GM19035 (cell line): ENCODE data around the gene MSRB3.

Experiments
- ATAC-seq: cut with Tn5 transposase; IDR thresholded peaks from one replicate; pipeline ENCODE4 v1.9.1; 2021; ENCODE audit not compliant: unreplicated experiment

Gene MSRB3

GRCh38 chr12:65324056-65324455 is 45.6 kb downstream of the MSRB3 start:
- ATAC-seq = no peak

GRCh38 chr12:65324551-65324950 is 46.1 kb downstream of the MSRB3 start:
- ATAC-seq = no peak

GRCh38 chr12:65325183-65325582 is 46.7 kb downstream of the MSRB3 start:
- ATAC-seq = no peak

GRCh38 chr12:65326616-65327015 is 48.1 kb downstream of the MSRB3 start:
- ATAC-seq = no peak

GRCh38 chr12:65327207-65328076 is 49.0 kb downstream of the MSRB3 start:
- ATAC-seq = no peak

GRCh38 chr12:65329721-65330120 is 51.2 kb downstream of the MSRB3 start:
- ATAC-seq = no peak

- no peak for ATAC-seq
Observed at GRCh38 chr12:65330331-65330730, 51.8 kb downstream of the MSRB3 start.

- no peak for ATAC-seq
Observed at GRCh38 chr12:65331456-65331855, 53.0 kb downstream of the MSRB3 start.

GRCh38 chr12:65333649-65334048 is 55.2 kb downstream of the MSRB3 start:
- no peak for ATAC-seq

GRCh38 chr12:65334521-65334920 is 56.0 kb downstream of the MSRB3 start:
- ATAC-seq = no peak

GRCh38 chr12:65335021-65335714 is 56.7 kb downstream of the MSRB3 start:
- no peak for ATAC-seq

GRCh38 chr12:65335981-65336380 is 57.5 kb downstream of the MSRB3 start:
- ATAC-seq = no peak

GRCh38 chr12:65339161-65339560 is 60.7 kb downstream of the MSRB3 start:
- no peak for ATAC-seq

GRCh38 chr12:65343230-65343629 is 64.7 kb downstream of the MSRB3 start:
- ATAC-seq = no peak

- no peak for ATAC-seq
Observed at GRCh38 chr12:65343801-65344200, 65.3 kb downstream of the MSRB3 start.

- ATAC-seq = no peak
Observed at GRCh38 chr12:65355461-65355860, 77.0 kb downstream of the MSRB3 start.

GRCh38 chr12:65362234-65363031 is 84.0 kb downstream of the MSRB3 start:
- no peak for ATAC-seq

GRCh38 chr12:65364046-65364445 is 85.6 kb downstream of the MSRB3 start:
- no peak for ATAC-seq

GRCh38 chr12:65367396-65367795 is 88.9 kb downstream of the MSRB3 start:
- no peak for ATAC-seq

GRCh38 chr12:65368055-65368454 is 89.6 kb downstream of the MSRB3 start:
- no peak for ATAC-seq

GRCh38 chr12:65372574-65372973 is 94.1 kb downstream of the MSRB3 start:
- no peak for ATAC-seq

- no peak for ATAC-seq
Observed at GRCh38 chr12:65384240-65384639, 105.8 kb downstream of the MSRB3 start.
